Subcutaneous abdominal adipose tissue (tissue), 5 donors: ENCODE results near the gene CTTNBP2NL.
"Not testable (repeated sequence)": the region's sequence is repeated elsewhere in the genome, so short reads cannot be mapped to it uniquely, and the experiment has no call there.

ENCODE experiments used
- H3K27ac ChIP-seq: one replicate; pipeline ENCODE4 v1.7.0; 2013; ENCODE audit warnings: low read depth, mild to moderate bottlenecking, inconsistent platforms, low read length, moderate library complexity
- H3K27me3 ChIP-seq, 5 donors: one replicate each; pipeline ENCODE4 v1.7.0; 2013; ENCODE audit warnings: low read length in 5 of 5, inconsistent platforms in 1 of 5; ENCODE audit not compliant: control insufficient read depth in 5 of 5, insufficient read depth in 4 of 5
- H3K36me3 ChIP-seq, 5 donors: one replicate each; pipeline ENCODE4 v1.7.0; 2013; ENCODE audit warnings: low read length in 5 of 5; ENCODE audit not compliant: control insufficient read depth in 5 of 5, insufficient read depth in 5 of 5
- H3K4me1 ChIP-seq, 5 donors: one replicate each; pipeline ENCODE4 v1.7.0; 2013; ENCODE audit warnings: low read length in 5 of 5, mild to moderate bottlenecking in 3 of 5, moderate library complexity in 1 of 5; ENCODE audit not compliant: control insufficient read depth in 5 of 5, insufficient read depth in 5 of 5
- H3K4me3 ChIP-seq, 5 donors: one replicate each; pipeline ENCODE4 v1.7.0; 2013; ENCODE audit warnings: low read length in 5 of 5, low read depth in 1 of 5
- H3K9ac ChIP-seq, 5 donors: one replicate each; pipeline ENCODE4 v1.7.0; 2013; ENCODE audit warnings: low read length in 5 of 5, mild to moderate bottlenecking in 4 of 5, moderate library complexity in 3 of 5
- H3K9me3 ChIP-seq, 5 donors: one replicate each; pipeline ENCODE4 v1.7.0; 2013; ENCODE audit warnings: low read length in 5 of 5; ENCODE audit not compliant: control insufficient read depth in 5 of 5
- donor health status: healthy.
- donor health status: healthy.
- donor health status: healthy.
- donor health status: healthy.
- donor health status: healthy.

The CTTNBP2NL gene

GRCh38 chr1:112386731-112387346 lies 9.2 kb upstream of the CTTNBP2NL start:
- Histone ChIP-seq H3K9ac (no peak overlapping the region), H3K36me3 (no peaks in the 10 kb centered on the region), H3K27me3 (no peaks in the 10 kb centered on the region), H3K27ac (no peak overlapping the region), H3K4me1 (peaks cover 0 to 22% (median 12%) of the 10 kb centered on the region in 5 donors), H3K9me3 (no peaks in the 10 kb centered on the region), H3K4me3 (no peak overlapping the region)

GRCh38 chr1:112387807-112388206 lies 8.2 kb upstream of the CTTNBP2NL start:
- Histone ChIP-seq H3K9me3 (no peaks in the 10 kb centered on the region), H3K4me1 (peaks cover 0 to 25% (median 12%) of the 10 kb centered on the region in 5 donors), H3K4me3 (no peak overlapping the region), H3K27ac (no peak overlapping the region), H3K36me3 (no peaks in the 10 kb centered on the region), H3K27me3 (no peaks in the 10 kb centered on the region), H3K9ac (no peak overlapping the region)

- H3K4me3 ChIP-seq: no peak overlapping the region
- no peaks in the 10 kb centered on the region for H3K9me3 ChIP-seq
- H3K27ac ChIP-seq: no peak overlapping the region
- no peaks in the 10 kb centered on the region for H3K27me3 ChIP-seq
- peak overlapping the region in 1 of 5 donors; percentile 11 for H3K9ac ChIP-seq
- H3K36me3 ChIP-seq: no peaks in the 10 kb centered on the region
- peaks cover 0 to 30% (median 13%) of the 10 kb centered on the region in 5 donors for H3K4me1 ChIP-seq
These were observed 7.6 kb upstream of the CTTNBP2NL start for GRCh38 chr1:112388436-112388835.

GRCh38 chr1:112389689-112390088 lies 6.3 kb upstream of the CTTNBP2NL start:
- Histone ChIP-seq H3K27me3 (no peaks in the 10 kb centered on the region), H3K4me1 (peaks cover 2 to 40% (median 25%) of the 10 kb centered on the region in 5 donors), H3K36me3 (no peaks in the 10 kb centered on the region), H3K4me3 (no peak overlapping the region), H3K9me3 (no peaks in the 10 kb centered on the region), H3K27ac (no peak overlapping the region), H3K9ac (no peak overlapping the region)

GRCh38 chr1:112390335-112390734 lies 5.7 kb upstream of the CTTNBP2NL start:
- H3K4me1 ChIP-seq: peaks cover 7 to 47% (median 31%) of the 10 kb centered on the region in 5 donors
- H3K9ac ChIP-seq: peak overlapping the region in 2 of 5 donors; percentile 30 to 79
- not testable (repeated sequence) for H3K27ac ChIP-seq, H3K27me3 ChIP-seq, H3K36me3 ChIP-seq, H3K9me3 ChIP-seq
- H3K4me3 ChIP-seq: peak overlapping the region; percentile 49 to 74 (median 66)

DNA sequence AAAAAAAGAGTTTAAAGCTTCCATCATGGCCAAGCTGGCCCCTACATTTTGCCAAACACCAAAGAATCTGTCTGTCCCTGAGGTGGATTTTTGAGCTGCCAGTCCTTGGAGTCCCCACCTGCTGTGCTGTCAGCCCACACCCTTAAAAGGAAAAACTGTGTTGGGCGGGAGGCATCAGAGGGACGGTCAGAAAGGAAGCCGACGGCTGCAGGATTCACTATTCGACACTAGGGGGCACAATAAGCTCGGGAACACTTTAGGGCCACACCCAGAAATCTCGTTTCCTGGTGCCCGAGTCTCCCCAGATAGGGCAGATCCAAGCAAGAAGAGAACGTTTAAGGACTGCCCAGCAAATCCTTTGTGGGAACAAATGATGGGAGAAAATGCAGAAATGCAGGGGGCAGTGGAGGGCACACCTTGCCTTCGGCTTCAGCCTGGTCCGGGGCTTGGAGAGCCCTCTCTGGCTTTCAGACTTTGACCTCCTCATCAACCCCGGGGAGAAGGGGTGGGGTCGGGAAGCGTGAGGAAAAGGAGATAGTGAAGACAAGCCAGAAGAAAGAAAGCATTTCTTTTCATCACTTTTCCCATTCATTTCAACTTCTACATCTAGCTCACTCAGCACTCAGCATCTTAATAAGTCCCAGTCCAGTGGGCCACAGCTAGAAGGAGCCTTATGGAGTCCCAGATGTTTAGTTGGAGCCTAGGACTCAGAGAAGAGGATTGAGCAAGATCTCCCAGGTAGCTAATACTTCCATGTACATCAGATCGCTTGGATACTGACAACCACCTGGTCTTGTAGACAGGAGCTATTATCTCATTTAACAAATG lies 5.0 kb upstream of the CTTNBP2NL start:
- Histone ChIP-seq H3K9ac (peak overlapping the region; percentile 21 to 79 (median 35)), H3K4me1 (peaks cover 8 to 52% (median 35%) of the 10 kb centered on the region in 5 donors), H3K36me3 (no peaks in the 10 kb centered on the region), H3K27me3 (no peaks in the 10 kb centered on the region), H3K27ac (peak overlapping the region; percentile 88), H3K9me3 (no peaks in the 10 kb centered on the region), H3K4me3 (peak overlapping the region; percentile 49 to 74 (median 66))

GRCh38 chr1:112391603-112391940 lies 4.4 kb upstream of the CTTNBP2NL start:
- Histone ChIP-seq H3K9ac (peak overlapping the region in 4 of 5 donors; percentile 21 to 79 (median 56)), H3K27me3 (no peaks in the 10 kb centered on the region), H3K9me3 (no peaks in the 10 kb centered on the region), H3K4me3 (peak overlapping the region in 4 of 5 donors; percentile 49 to 74 (median 68)), H3K4me1 (peaks cover 8 to 55% (median 38%) of the 10 kb centered on the region in 5 donors), H3K27ac (peak overlapping the region; percentile 88), H3K36me3 (no peaks in the 10 kb centered on the region)

GRCh38 chr1:112393631-112393974 lies 2.4 kb upstream of the CTTNBP2NL start:
- H3K9me3 ChIP-seq: no peaks in the 10 kb centered on the region
- H3K27ac ChIP-seq: peak overlapping the region; percentile 87
- peaks cover 8 to 71% (median 57%) of the 10 kb centered on the region in 5 donors for H3K4me1 ChIP-seq
- H3K36me3 ChIP-seq: no peaks in the 10 kb centered on the region
- peak overlapping the region in 4 of 5 donors; percentile 44 to 70 (median 50) for H3K9ac ChIP-seq
- peak overlapping the region in 4 of 5 donors; percentile 33 to 88 (median 59) for H3K4me3 ChIP-seq
- no peaks in the 10 kb centered on the region for H3K27me3 ChIP-seq

GRCh38 chr1:112394743-112395062 lies 1.3 kb upstream of the CTTNBP2NL start:
- Histone ChIP-seq H3K27ac (peak overlapping the region; percentile 87), H3K27me3 (no peaks in the 10 kb centered on the region), H3K4me3 (peak overlapping the region; percentile 33 to 88 (median 51)), H3K36me3 (no peaks in the 10 kb centered on the region), H3K4me1 (peaks cover 8 to 72% (median 57%) of the 10 kb centered on the region in 5 donors), H3K9me3 (no peaks in the 10 kb centered on the region), H3K9ac (peak overlapping the region; percentile 60 to 82 (median 66))

DNA sequence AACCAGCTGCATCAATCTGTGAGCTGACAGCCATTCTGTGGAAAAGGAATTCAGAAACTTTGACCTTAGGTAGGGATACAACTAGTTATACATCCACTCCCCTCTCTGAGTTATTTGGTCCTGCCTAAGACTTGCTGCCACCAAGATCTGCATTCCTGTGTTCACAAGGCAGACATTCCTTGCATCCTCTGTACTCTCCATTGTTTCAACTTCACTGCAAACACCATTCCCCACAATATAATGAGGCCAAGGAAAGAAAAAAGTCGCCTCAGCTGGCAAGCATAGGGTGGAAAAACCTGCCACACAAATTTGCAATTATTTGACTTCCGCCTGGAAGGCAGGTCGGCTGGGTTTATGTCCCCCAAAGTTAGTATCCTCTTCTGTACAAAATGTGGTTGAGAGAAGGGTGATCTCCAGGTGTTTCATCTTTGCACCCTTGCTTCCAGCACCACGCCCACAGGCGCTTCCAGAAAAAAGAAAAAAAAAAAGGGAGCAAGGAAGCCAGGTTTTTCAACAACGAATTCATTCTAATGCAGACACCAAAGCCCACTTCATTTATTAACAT lies 676 bp upstream of the CTTNBP2NL start:
- Histone ChIP-seq H3K27me3 (no peaks in the 10 kb centered on the region), H3K4me3 (peak overlapping the region; percentile 84 to 100 (median 98)), H3K9ac (peak overlapping the region; percentile 64 to 93 (median 69)), H3K36me3 (no peaks in the 10 kb centered on the region), H3K4me1 (peaks cover 8 to 69% (median 55%) of the 10 kb centered on the region in 5 donors), H3K9me3 (no peaks in the 10 kb centered on the region), H3K27ac (peak overlapping the region; percentile 87)
